ENCODE measurements around the gene ZC3H7A.

DNA sequence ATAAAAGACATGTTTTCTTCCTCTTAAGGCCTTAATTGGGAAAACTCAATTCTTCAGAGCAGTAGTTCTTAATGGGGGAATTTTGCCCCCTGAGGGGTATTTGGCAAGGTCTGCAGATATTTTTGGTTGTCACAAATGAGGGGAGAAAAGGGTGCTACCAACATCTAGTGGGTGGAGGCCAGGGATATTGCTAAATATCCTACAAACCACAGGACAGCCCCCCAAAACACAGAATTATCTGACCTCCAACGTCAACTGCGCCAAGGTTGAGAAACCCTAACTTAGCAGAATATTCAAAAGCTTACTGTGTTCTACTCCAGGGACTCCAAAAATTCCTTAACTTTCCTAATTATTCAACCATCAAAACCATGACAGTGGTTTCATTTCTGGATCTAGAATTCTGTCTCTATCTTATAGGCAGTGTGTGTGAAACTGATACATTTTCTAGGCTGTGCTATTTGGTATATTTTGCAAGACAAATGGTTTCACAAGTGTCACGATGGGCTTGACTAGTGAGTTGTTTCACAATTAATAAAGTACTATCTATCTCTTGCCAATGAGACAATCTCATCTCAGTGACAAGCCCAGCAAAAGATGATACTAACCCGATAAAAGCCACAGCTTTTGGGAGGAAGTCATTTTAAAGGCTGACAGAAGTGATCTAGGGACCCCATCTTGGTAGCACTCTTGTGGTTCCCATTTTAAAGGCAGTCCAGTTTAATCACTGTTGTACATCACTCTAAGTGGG, 69.1 kb downstream of the ZC3H7A start:
- TF ChIP-seq CTCF (IDR thresholded peaks at IDR 0.05; ENCODE audit: low read length) (no peak), EZH2 (optimal IDR thresholded peaks at IDR 0.05; ENCODE audit: low read depth, low read length) (no peak), EZH2phosphoT487 (IDR thresholded peaks at IDR 0.05; ENCODE audit: low read length) (no peak)
